Mesenchymal stem cell (in vitro differentiated cells and primary cell): ENCODE results near the gene PLEKHA8.

Source experiments
- DNase-seq: peaks from one replicate; pipeline ENCODE4 v3.0.0-alpha.2; 2013
- H2AFZ ChIP-seq: one replicate; pipeline ENCODE4 v1.6.1; 2013; ENCODE audit warnings: low read depth, mild to moderate bottlenecking, control low read depth, inconsistent platforms, low read length, moderate library complexity
- H2AK5ac ChIP-seq: 2 replicates; pipeline ENCODE4 v1.6.1; 2013; ENCODE audit warnings: low read length, moderate library complexity, mild to moderate bottlenecking, inconsistent platforms; ENCODE audit not compliant: severe bottlenecking
- H2BK120ac ChIP-seq: one replicate; pipeline ENCODE4 v1.6.1; 2013; ENCODE audit warnings: low read depth, mild to moderate bottlenecking, inconsistent platforms, low read length, moderate library complexity
- H2BK12ac ChIP-seq, 2 experiments: one replicate each; pipeline ENCODE4 v1.6.1; 2013; ENCODE audit warnings: inconsistent platforms in 2 of 2, low read length in 2 of 2, mild to moderate bottlenecking in 2 of 2, moderate library complexity in 2 of 2, control low read depth in 1 of 2
- H2BK15ac ChIP-seq: one replicate; pipeline ENCODE4 v1.6.1; 2013; ENCODE audit warnings: mild to moderate bottlenecking, low read depth, inconsistent platforms; ENCODE audit not compliant: poor library complexity, severe bottlenecking
- H2BK5ac ChIP-seq: 2 replicates; pipeline ENCODE4 v1.6.1; 2013; ENCODE audit warnings: low read depth, mild to moderate bottlenecking, low read length, control low read depth, inconsistent platforms; ENCODE audit not compliant: poor library complexity, severe bottlenecking
- H3K14ac ChIP-seq, 2 experiments: one replicate each; pipeline ENCODE4 v1.6.1; 2013; ENCODE audit warnings: inconsistent platforms in 2 of 2, low read length in 2 of 2, control low read depth in 1 of 2, mild to moderate bottlenecking in 1 of 2, moderate library complexity in 1 of 2
- H3K18ac ChIP-seq, 2 experiments: one replicate each; pipeline ENCODE4 v1.6.1; 2013; ENCODE audit warnings: inconsistent platforms in 2 of 2, low read length in 2 of 2, control low read depth in 1 of 2, low read depth in 1 of 2, mild to moderate bottlenecking in 1 of 2
- H3K23ac ChIP-seq, 2 experiments: one replicate each; pipeline ENCODE4 v1.6.1; 2013; ENCODE audit warnings: inconsistent platforms in 2 of 2, low read length in 2 of 2, mild to moderate bottlenecking in 2 of 2, moderate library complexity in 2 of 2, control low read depth in 1 of 2
- H3K27ac ChIP-seq: 2 replicates; pipeline ENCODE4 v1.5.1; 2013; ENCODE audit warnings: mild to moderate bottlenecking, moderate library complexity, low read length, control low read depth, inconsistent platforms; ENCODE audit not compliant: poor library complexity, severe bottlenecking
- H3K27me3 ChIP-seq, 2 experiments: 2 replicates each; pipeline versions ENCODE4 v1.6.1 to v1.7.0; 2013; ENCODE audit warnings: low read length in 2 of 2, mild to moderate bottlenecking in 2 of 2, moderate library complexity in 2 of 2, control low read depth in 1 of 2, inconsistent platforms in 1 of 2; ENCODE audit not compliant: control insufficient read depth in 1 of 2, insufficient read depth in 1 of 2
- H3K36me3 ChIP-seq, 2 experiments: 2 replicates each; pipeline versions ENCODE4 v1.6.1 to v1.7.0; 2013; ENCODE audit warnings: low read length in 2 of 2, control low read depth in 1 of 2, inconsistent platforms in 1 of 2, low read depth in 1 of 2, mild to moderate bottlenecking in 1 of 2; ENCODE audit not compliant: insufficient read depth in 2 of 2, control insufficient read depth in 1 of 2
- H3K4ac ChIP-seq, 2 experiments: one replicate each; pipeline ENCODE4 v1.6.1; 2013; ENCODE audit warnings: inconsistent platforms in 2 of 2, low read length in 2 of 2, mild to moderate bottlenecking in 2 of 2, moderate library complexity in 2 of 2, control low read depth in 1 of 2, low read depth in 1 of 2
- H3K4me1 ChIP-seq: 2 replicates; pipeline ENCODE4 v1.6.1; 2013; ENCODE audit warnings: low read depth, low read length, control low read depth; ENCODE audit not compliant: control insufficient read depth, insufficient read depth
- H3K4me2 ChIP-seq: 2 replicates; pipeline ENCODE4 v1.6.1; 2013; ENCODE audit warnings: low read length, mild to moderate bottlenecking, inconsistent platforms; ENCODE audit not compliant: poor library complexity, severe bottlenecking
- H3K4me3 ChIP-seq, 2 experiments: 2 replicates each; pipeline versions ENCODE4 v1.5.1 to v1.7.0; 2013; ENCODE audit warnings: low read length in 2 of 2, mild to moderate bottlenecking in 2 of 2, control low read depth in 1 of 2, low read depth in 1 of 2; ENCODE audit not compliant: insufficient read depth in 1 of 2
- H3K79me1 ChIP-seq: replicated peaks from 2 replicates; pipeline ENCODE4 v1.6.1; 2013; ENCODE audit warnings: mild to moderate bottlenecking, control low read depth, low read length, inconsistent platforms; ENCODE audit not compliant: poor library complexity, severe bottlenecking
- H3K9ac ChIP-seq: 2 replicates; pipeline ENCODE4 v1.7.0; 2013; ENCODE audit warnings: mild to moderate bottlenecking, low read length, moderate library complexity
- H3K9me3 ChIP-seq: 2 replicates; pipeline ENCODE4 v1.7.0; 2013; ENCODE audit warnings: mild to moderate bottlenecking, low read length; ENCODE audit not compliant: control insufficient read depth
- H4K8ac ChIP-seq: one replicate; pipeline ENCODE4 v1.6.1; 2013; ENCODE audit warnings: inconsistent platforms, mild to moderate bottlenecking, low read length, moderate library complexity
- H4K91ac ChIP-seq: one replicate; pipeline ENCODE4 v1.6.1; 2013; ENCODE audit warnings: mild to moderate bottlenecking, low read length, inconsistent platforms
- WGBS: methylation state at CpG from one replicate; pipeline ENCODE4 v1.1.7; 2013; ENCODE audit warnings: mixed read lengths; 5-methylcytosine and 5-hydroxymethylcytosine counted together

The PLEKHA8 gene

GRCh38 chr7:30086529-30086928 lies 58.3 kb downstream of the PLEKHA8 start:
- H2AFZ ChIP-seq, result no peak overlapping the region
- peaks cover 0 to 3% of the 10 kb centered on the region in 2 experiments for H3K36me3 ChIP-seq
- H3K9me3 ChIP-seq, result no peaks in the 10 kb centered on the region
- H3K27me3 ChIP-seq, result no peaks in the 10 kb centered on the region
- peaks cover 1% of the 10 kb centered on the region for H3K79me1 ChIP-seq
- no peak overlapping the region for H3K23ac ChIP-seq
- no peak overlapping the region for H2BK12ac ChIP-seq
- H4K91ac ChIP-seq, result no peak overlapping the region
- no peak overlapping the region for H2BK15ac ChIP-seq
- no peak overlapping the region for H3K14ac ChIP-seq
- H3K4me1 ChIP-seq, result peaks cover 3% of the 10 kb centered on the region
- no peak overlapping the region for H2BK120ac ChIP-seq
- no peak overlapping the region for H3K9ac ChIP-seq
- no peak overlapping the region for H3K4me2 ChIP-seq
- no peak overlapping the region for H3K4me3 ChIP-seq
- no peak overlapping the region for H3K27ac ChIP-seq
- no peak overlapping the region for H2AK5ac ChIP-seq
- H3K4ac ChIP-seq, result no peak overlapping the region
- H2BK5ac ChIP-seq, result no peak overlapping the region
- no peak for DNase-seq
- H4K8ac ChIP-seq, result no peak overlapping the region
- no peak overlapping the region for H3K18ac ChIP-seq

GRCh38 chr7:30087371-30087770 lies 59.2 kb downstream of the PLEKHA8 start:
- DNase-seq, result no peak
- no peak overlapping the region for H4K91ac ChIP-seq
- no peak overlapping the region for H3K23ac ChIP-seq
- no peak overlapping the region for H3K18ac ChIP-seq
- no peak overlapping the region for H2AFZ ChIP-seq
- H3K27me3 ChIP-seq, result no peaks in the 10 kb centered on the region
- H3K14ac ChIP-seq, result no peak overlapping the region
- no peak overlapping the region for H2BK15ac ChIP-seq
- peaks cover 3% of the 10 kb centered on the region for H3K4me1 ChIP-seq
- no peak overlapping the region for H2BK12ac ChIP-seq
- H2BK5ac ChIP-seq, result no peak overlapping the region
- no peak overlapping the region for H4K8ac ChIP-seq
- H3K9me3 ChIP-seq, result no peaks in the 10 kb centered on the region
- H2BK120ac ChIP-seq, result no peak overlapping the region
- no peak overlapping the region for H3K4ac ChIP-seq
- no peak overlapping the region for H3K27ac ChIP-seq
- no peaks in the 10 kb centered on the region for H3K36me3 ChIP-seq
- H2AK5ac ChIP-seq, result no peak overlapping the region
- no peak overlapping the region for H3K4me3 ChIP-seq
- no peak overlapping the region for H3K9ac ChIP-seq
- no peak overlapping the region for H3K4me2 ChIP-seq
- H3K79me1 ChIP-seq, result peaks cover 3% of the 10 kb centered on the region

GRCh38 chr7:30088362-30088761 lies 60.1 kb downstream of the PLEKHA8 start:
- no peaks in the 10 kb centered on the region for H3K27me3 ChIP-seq
- H2BK120ac ChIP-seq, result no peak overlapping the region
- peaks cover 3% of the 10 kb centered on the region for H3K4me1 ChIP-seq
- H3K9ac ChIP-seq, result no peak overlapping the region
- H3K4me3 ChIP-seq, result no peak overlapping the region
- H2BK15ac ChIP-seq, result no peak overlapping the region
- H3K23ac ChIP-seq, result no peak overlapping the region
- no peak overlapping the region for H3K27ac ChIP-seq
- no peak overlapping the region for H2BK12ac ChIP-seq
- no peak overlapping the region for H2AFZ ChIP-seq
- no peak overlapping the region for H3K4ac ChIP-seq
- H3K18ac ChIP-seq, result no peak overlapping the region
- no peak overlapping the region for H3K14ac ChIP-seq
- no peak overlapping the region for H2AK5ac ChIP-seq
- no peak overlapping the region for H2BK5ac ChIP-seq
- no peaks in the 10 kb centered on the region for H3K36me3 ChIP-seq
- H3K4me2 ChIP-seq, result no peak overlapping the region
- H3K79me1 ChIP-seq, result peaks cover 3% of the 10 kb centered on the region
- DNase-seq, result no peak
- no peaks in the 10 kb centered on the region for H3K9me3 ChIP-seq
- no peak overlapping the region for H4K8ac ChIP-seq
- H4K91ac ChIP-seq, result no peak overlapping the region

- H3K4me2 ChIP-seq, result no peak overlapping the region
- no peaks in the 10 kb centered on the region for H3K36me3 ChIP-seq
- DNase-seq, result no peak
- H3K79me1 ChIP-seq, result peaks cover 3% of the 10 kb centered on the region
- H4K8ac ChIP-seq, result no peak overlapping the region
- no peak overlapping the region for H2BK5ac ChIP-seq
- H3K18ac ChIP-seq, result no peak overlapping the region
- H3K4me3 ChIP-seq, result no peak overlapping the region
- peaks cover 3% of the 10 kb centered on the region for H3K4me1 ChIP-seq
- no peak overlapping the region for H3K14ac ChIP-seq
- no peak overlapping the region for H3K23ac ChIP-seq
- H3K27me3 ChIP-seq, result no peaks in the 10 kb centered on the region
- H3K9me3 ChIP-seq, result no peaks in the 10 kb centered on the region
- H3K9ac ChIP-seq, result peak overlapping the region; percentile 10
- H2AFZ ChIP-seq, result no peak overlapping the region
- H3K27ac ChIP-seq, result no peak overlapping the region
- H3K4ac ChIP-seq, result no peak overlapping the region
- no peak overlapping the region for H4K91ac ChIP-seq
- H2AK5ac ChIP-seq, result no peak overlapping the region
- H2BK15ac ChIP-seq, result no peak overlapping the region
- no peak overlapping the region for H2BK120ac ChIP-seq
- WGBS, result no CpG with 5 or more reads among the region's 3 CpGs
- no peak overlapping the region for H2BK12ac ChIP-seq
Observed at GRCh38 chr7:30090111-30090510, 61.9 kb downstream of the PLEKHA8 start.
